Amniotic stem cell (primary cell): ENCODE measurements around the gene UBR3.
"Not testable (repeated sequence)": the region's sequence is repeated elsewhere in the genome, so short reads cannot be mapped to it uniquely, and the experiment has no call there.

Experiments
- DNase-seq: peaks from one replicate; lab custom pipeline; 2025; lab: John Stamatoyannopoulos, UW

The UBR3 gene

GRCh38 chr2:170113168-170113894 is 286.1 kb downstream of the UBR3 start:
- DNase-seq, result no peak

DNA sequence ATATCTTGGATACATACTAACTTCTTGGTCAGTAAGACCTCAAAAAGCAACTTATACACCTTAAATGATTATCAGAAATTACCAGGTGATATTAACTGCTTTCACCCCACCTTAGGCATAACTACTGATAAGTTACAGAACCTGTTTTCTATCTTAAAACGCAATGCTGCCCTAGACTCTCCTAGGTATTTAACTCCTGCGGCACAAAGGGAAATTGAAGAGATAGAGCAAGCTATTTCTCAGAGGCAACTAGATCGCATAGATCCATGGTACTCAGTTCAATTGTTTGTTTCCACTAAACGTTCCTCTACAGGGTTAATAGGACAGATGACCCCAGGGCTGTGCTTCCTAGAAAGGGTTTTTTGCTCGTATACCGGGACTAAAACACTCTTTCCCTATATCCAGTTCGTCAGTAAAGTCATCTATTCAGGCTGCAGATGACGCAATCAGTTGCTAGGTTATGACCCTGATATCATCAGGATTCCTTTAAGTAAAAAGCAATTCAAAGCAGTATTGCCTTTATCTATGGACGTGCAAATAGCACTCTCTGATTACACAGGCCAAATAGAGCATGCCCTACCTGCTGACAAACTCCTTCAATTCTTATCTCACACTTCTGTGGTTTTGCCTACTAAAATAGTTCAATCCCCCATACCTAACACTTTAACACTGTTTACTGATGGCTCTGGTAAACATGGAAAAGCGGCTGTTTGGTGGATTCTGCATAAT is 288.4 kb downstream of the UBR3 start:
- DNase-seq, result no peak

DNA sequence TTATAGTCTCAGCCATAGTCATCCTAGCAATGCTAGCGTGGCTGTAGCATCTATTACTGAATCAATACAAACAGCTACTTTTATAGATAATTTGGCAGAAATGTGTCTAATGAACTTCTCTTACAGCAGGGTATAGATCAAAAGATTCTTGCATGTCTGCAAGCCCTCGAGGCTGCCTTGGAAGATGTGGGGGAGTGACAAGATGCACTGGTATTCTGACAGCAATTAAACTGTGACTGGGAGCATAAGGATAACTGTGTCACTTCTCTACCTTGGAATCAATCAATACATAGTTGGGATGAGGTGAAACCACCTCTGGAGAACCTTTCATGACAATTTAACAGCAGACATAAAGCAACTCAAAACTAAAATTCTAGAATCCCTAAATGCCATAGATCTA is 291.4 kb downstream of the UBR3 start:
- no peak for DNase-seq

- not testable (repeated sequence) for DNase-seq
These were observed 292.1 kb downstream of the UBR3 start for GRCh38 chr2:170119326-170119725.

DNA sequence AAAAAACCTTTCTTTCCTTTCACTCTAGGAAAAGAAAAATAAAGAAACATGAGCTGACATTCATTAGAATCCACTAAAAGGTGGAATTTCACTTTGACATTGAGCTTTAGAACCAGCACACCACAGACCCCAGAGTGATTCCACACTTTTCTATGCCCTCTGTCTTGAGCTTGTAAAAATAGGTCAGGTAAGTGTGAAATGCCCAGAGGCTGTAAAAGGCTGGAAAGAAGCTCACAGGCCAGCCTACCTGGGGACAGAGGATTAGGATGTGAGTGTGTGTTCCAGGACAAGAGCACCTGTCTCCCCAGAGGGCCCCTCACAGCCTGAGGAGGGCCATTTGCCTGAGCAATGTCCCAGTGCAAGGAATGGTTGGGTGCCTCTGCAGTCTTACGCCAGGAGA is 294.4 kb downstream of the UBR3 start:
- DNase-seq, result no peak

DNA sequence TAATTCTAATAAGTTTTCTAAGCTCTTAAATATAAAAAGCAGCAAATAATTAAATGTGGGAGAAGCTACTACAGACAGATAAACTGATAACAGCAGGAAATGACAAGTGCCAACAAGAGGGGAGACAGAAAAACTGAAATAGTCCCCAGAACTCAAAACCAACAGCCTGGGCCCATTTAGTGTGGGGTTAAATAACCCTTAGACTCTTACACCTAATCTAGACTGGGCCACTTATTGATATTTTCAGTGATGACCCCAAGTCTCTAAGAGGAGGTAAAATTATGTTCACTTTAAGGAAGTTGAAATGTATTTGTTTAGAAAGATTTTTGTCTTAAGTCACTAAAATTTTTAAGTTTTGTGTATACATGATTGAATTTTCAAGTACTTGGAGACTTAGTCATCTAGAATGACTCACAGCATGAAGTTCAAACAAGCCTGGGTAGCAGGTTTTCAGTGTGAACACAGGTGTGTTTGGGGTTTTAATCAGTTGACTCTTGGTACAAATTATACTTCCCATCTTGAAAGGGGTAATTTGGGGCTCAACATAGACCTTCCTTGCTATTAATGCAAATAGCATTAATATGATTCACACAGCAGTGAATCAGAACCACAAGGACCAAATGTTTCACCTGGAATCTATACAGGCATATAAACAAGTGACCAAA is 295.8 kb downstream of the UBR3 start:
- DNase-seq, result peak; percentile 3

- no peak for DNase-seq
These were observed 296.3 kb downstream of the UBR3 start for GRCh38 chr2:170123593-170123992.

DNA sequence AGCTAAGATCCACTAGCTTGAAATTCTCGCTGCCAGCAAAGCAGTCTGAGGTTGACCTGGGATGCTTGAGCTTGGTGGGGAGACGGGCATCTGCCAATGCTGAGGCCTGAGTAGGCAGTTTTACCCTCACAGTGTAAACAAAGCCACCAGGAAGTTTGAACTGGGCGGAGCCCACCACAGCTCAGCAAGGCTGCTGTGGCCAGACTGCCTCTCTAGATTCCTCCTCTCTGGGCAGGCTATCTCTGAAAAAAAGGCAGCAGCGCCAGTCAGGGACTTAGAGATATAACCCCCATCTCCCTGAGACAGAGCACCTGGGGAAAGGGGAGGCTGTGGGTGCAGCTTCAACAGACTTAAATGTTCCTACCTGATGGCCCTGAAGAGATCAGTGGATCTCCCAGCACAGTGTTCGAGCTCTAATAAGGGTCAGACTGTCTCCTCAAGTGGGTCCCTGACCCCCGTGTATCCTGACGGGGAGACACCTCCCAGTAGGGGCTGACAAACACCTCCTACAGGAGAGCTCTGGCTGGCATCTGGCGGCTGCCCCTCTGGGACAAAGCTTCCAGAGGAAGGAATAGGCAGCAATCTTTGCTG is 299.0 kb downstream of the UBR3 start:
- not testable (repeated sequence) for DNase-seq
